Epithelial cell of esophagus (primary cell): ENCODE data around the gene MAST2.

ENCODE experiments used
- DNase-seq: peaks from one replicate; pipeline ENCODE4 v3.0.0; 2010; ENCODE audit warnings: low read depth
- H3K4me3 ChIP-seq: 2 replicates; pipeline ENCODE4 v1.5.1; 2011; ENCODE audit warnings: mild to moderate bottlenecking, low read length, control low read depth
- CTCF ChIP-seq: IDR thresholded peaks from 2 replicates; pipeline ENCODE4 v1.5.1; 2011; ENCODE audit warnings: low read depth, mild to moderate bottlenecking, low read length, control low read depth, inconsistent platforms; ENCODE audit not compliant: insufficient read depth; ENCODE audit errors: missing control alignments

Gene MAST2

GRCh38 chr1:45913731-45914501 lies 110.5 kb downstream of the MAST2 start:
- H3K4me3 ChIP-seq, result no peak overlapping the region
- DNase-seq, result no peak
- no peak for TF ChIP-seq CTCF

GRCh38 chr1:45914836-45915235 lies 111.4 kb downstream of the MAST2 start:
- H3K4me3 ChIP-seq, result no peak overlapping the region
- no peak for DNase-seq
- TF ChIP-seq CTCF, result no peak

GRCh38 chr1:45922374-45922773 lies 119.0 kb downstream of the MAST2 start:
- TF ChIP-seq CTCF, result no peak
- no peak overlapping the region for H3K4me3 ChIP-seq
- no peak for DNase-seq

- DNase-seq, result no peak
- no peak overlapping the region for H3K4me3 ChIP-seq
- no peak for TF ChIP-seq CTCF
Observed at GRCh38 chr1:45922813-45923212, 119.4 kb downstream of the MAST2 start.

- no peak overlapping the region for H3K4me3 ChIP-seq
- no peak for TF ChIP-seq CTCF
- no peak for DNase-seq
Observed at GRCh38 chr1:45923343-45923742, 119.9 kb downstream of the MAST2 start.

GRCh38 chr1:45924736-45925135 lies 121.3 kb downstream of the MAST2 start:
- H3K4me3 ChIP-seq, result no peak overlapping the region
- no peak for TF ChIP-seq CTCF
- DNase-seq, result peak; percentile 17

GRCh38 chr1:45925728-45926287 lies 122.4 kb downstream of the MAST2 start:
- DNase-seq, result peak; percentile 39
- TF ChIP-seq CTCF, result no peak
- no peak overlapping the region for H3K4me3 ChIP-seq
